ENCODE data around the gene FAM135A.

FAM135A gene

DNA sequence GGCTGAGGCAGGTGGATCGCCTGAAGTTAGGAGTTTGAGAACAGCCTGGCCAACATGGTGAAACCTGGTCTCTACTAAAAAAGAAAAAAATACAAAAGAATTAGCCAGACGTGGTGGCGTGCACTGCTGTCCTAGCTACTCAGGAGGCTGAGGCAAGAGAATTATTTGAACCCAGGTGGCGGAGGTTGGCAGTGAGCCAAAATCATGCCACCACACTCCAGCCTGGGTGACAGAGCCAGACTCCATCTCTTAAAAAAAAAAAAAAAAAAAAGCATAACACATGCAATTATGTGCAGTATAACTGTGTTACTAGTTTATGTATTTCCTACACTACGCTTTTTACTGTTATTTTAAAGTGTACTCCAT is 31.9 kb upstream of the FAM135A start:
- in situ Hi-C loops (cut with MboI; ENCODE audit: low sequenced_read_pairs, unreplicated experiment): no loop called here
- TF ChIP-seq, protein P1, sequence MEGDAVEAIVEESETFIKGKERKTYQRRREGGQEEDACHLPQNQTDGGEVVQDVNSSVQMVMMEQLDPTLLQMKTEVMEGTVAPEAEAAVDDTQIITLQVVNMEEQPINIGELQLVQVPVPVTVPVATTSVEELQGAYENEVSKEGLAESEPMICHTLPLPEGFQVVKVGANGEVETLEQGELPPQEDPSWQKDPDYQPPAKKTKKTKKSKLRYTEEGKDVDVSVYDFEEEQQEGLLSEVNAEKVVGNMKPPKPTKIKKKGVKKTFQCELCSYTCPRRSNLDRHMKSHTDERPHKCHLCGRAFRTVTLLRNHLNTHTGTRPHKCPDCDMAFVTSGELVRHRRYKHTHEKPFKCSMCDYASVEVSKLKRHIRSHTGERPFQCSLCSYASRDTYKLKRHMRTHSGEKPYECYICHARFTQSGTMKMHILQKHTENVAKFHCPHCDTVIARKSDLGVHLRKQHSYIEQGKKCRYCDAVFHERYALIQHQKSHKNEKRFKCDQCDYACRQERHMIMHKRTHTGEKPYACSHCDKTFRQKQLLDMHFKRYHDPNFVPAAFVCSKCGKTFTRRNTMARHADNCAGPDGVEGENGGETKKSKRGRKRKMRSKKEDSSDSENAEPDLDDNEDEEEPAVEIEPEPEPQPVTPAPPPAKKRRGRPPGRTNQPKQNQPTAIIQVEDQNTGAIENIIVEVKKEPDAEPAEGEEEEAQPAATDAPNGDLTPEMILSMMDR (IDR thresholded peaks at IDR 0.05; ENCODE audit: borderline replicate concordance, control extremely low read depth, extremely low read depth, insufficient read depth, missing control alignments): no peak
- no peak for DNase-seq (ENCODE audit: low spot score)

DNA sequence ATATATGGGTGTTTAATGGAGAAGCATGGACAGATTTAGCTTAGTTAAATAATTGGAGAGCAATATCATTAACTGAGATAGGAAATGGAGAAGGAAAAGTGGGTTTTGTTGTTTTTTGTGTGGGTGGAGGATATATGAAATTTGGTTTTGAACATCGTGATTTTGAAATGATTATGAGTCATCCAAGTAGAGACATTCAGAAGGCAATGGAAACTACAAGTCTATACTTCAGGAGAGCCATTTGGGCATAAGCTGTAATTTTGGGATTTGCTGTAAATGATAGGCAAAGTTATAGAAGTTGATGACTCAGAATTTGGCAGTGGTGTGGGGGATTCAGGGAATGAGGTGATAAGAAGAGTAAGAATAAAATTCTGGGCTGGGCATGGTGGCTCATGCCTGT is 27.4 kb upstream of the FAM135A start:
- in situ Hi-C loops (cut with MboI; ENCODE audit: low sequenced_read_pairs, unreplicated experiment): no loop called here
- TF ChIP-seq, protein P1 (IDR thresholded peaks at IDR 0.05; ENCODE audit: borderline replicate concordance, control extremely low read depth, extremely low read depth, insufficient read depth, missing control alignments): no peak
- no peak for DNase-seq (ENCODE audit: low spot score)

- TF ChIP-seq, protein P1 (IDR thresholded peaks at IDR 0.05; ENCODE audit: borderline replicate concordance, control extremely low read depth, extremely low read depth, insufficient read depth, missing control alignments): no peak
- no peak for DNase-seq (ENCODE audit: low spot score)
- in situ Hi-C loops (cut with MboI; ENCODE audit: low sequenced_read_pairs, unreplicated experiment): no loop called here
These were observed 24.5 kb upstream of the FAM135A start for GRCh38 chr6:70388814-70389213.

- in situ Hi-C loops (cut with MboI; ENCODE audit: low sequenced_read_pairs, unreplicated experiment): no loop called here
- TF ChIP-seq, protein P1 (IDR thresholded peaks at IDR 0.05; ENCODE audit: borderline replicate concordance, control extremely low read depth, extremely low read depth, insufficient read depth, missing control alignments): no peak
- DNase-seq (ENCODE audit: low spot score): no peak
These were observed 24.0 kb upstream of the FAM135A start for GRCh38 chr6:70389261-70389660.

DNA sequence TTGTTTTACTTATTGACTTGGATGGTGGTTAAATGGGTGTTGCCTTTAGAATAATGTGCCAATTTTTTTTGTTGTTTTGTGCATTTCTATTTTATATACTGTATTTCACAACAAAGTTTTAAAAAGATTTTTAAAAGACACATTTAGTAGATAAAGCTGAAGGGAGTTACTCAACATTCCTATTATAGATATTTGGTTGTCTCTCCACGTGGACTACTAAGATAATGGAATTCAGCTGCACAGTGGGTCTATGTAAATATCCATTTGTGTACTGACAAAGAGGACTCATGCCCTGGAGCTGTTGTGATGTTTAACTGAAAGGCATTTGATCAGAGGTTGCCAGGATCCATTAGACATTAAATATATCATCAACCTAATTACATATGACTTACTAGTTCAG is 23.2 kb upstream of the FAM135A start:
- no peak for DNase-seq (ENCODE audit: low spot score)
- in situ Hi-C loops (cut with MboI; ENCODE audit: low sequenced_read_pairs, unreplicated experiment): no loop called here
- TF ChIP-seq, protein P1 (IDR thresholded peaks at IDR 0.05; ENCODE audit: borderline replicate concordance, control extremely low read depth, extremely low read depth, insufficient read depth, missing control alignments): no peak

DNA sequence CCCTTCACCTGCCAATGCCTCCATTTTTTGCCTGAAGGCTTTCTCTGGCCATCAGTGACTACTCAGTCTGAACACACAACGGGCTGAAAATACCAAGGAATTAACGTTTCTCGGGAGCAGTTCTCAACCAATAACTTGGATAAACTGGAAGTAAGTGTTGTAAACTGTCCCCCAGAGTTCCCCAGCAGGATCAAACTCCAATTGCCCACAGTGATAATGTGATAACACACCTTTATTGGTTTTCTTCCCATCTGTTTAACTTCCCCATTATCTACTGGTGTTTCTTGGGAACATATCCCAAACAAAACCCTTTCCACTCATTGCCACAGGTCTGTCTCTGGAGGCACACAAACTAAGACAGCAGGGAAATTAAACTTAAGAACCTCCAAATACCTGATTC is 21.8 kb upstream of the FAM135A start:
- in situ Hi-C loops (cut with MboI; ENCODE audit: low sequenced_read_pairs, unreplicated experiment): no loop called here
- TF ChIP-seq, protein P1 (IDR thresholded peaks at IDR 0.05; ENCODE audit: borderline replicate concordance, control extremely low read depth, extremely low read depth, insufficient read depth, missing control alignments): no peak
- no peak for DNase-seq (ENCODE audit: low spot score)
